ENCODE results near the gene LRP1B.

LRP1B gene

DNA sequence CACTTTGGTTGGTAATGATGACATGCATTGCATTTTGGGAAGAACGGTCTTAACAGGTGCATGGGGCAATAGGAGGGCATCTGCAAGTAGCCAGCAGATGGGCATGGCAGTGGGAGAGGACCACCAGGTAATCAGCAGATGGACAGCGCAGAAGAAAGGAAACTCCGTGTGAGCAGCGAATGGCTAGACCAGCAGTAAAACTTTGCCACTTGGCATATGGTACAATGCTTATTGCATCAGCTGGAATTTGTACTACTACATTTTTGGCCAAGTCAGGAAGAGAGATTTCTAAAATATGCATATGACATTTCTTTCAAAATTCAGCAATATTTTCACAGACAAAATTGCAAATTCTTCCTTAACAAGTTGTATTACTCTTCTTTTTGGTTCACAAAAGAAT is 768.5 kb downstream of the LRP1B start:
- DNase-seq (ENCODE audit: low read depth in 3 of 3, low spot score in 1 of 3) = no peak

- no peak for DNase-seq (ENCODE audit: low read depth in 3 of 3, low spot score in 1 of 3)
These were observed 782.3 kb downstream of the LRP1B start for GRCh38 chr2:141348481-141348880.

GRCh38 chr2:141341444-141341843 is 789.4 kb downstream of the LRP1B start:
- no peak for DNase-seq (ENCODE audit: low read depth in 3 of 3, low spot score in 1 of 3)

DNA sequence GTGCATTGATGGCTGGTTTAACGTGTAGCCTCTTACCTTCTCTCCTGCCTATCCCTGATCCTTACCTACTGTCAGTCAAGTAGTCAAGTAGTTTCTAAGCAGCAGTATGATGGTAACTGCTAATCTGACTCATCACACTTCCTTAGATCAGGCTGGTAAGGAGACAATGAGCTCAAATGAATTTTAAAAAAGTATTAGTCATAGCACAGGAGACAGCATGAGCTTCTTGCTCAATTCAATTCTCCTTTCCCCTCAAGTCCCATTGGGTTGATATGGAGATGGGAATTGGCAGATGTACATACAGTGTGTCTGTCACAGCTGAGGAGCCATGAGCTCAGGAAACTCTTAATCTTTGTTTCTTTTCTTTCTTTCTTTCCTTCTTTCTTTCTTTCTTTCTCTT is 799.7 kb downstream of the LRP1B start:
- no peak for DNase-seq (ENCODE audit: low read depth in 3 of 3, low spot score in 1 of 3)

- no peak for DNase-seq (ENCODE audit: low read depth in 3 of 3, low spot score in 1 of 3)
These were observed 800.9 kb downstream of the LRP1B start for GRCh38 chr2:141329964-141330363.

GRCh38 chr2:141323571-141323970 is 807.2 kb downstream of the LRP1B start:
- DNase-seq (ENCODE audit: low read depth in 3 of 3, low spot score in 1 of 3) = no peak

DNA sequence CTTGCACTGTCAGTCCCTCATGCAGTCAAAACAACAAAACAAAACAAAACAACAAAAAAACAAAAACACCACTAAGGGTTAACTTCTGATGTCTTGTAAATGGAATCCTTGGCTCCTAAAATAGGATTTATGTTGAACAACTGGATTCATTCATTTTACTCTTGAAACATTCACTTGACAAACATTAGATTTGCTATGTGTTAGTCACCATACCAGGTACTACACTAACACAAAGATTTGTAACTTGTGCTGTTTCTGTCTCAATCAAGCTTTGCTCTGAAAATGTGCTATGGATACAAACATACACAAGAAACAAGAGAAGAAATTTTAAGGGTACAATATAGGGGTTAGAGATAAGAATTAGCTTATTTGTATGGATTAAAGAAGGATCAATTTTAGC is 812.8 kb downstream of the LRP1B start:
- DNase-seq (ENCODE audit: low read depth in 3 of 3, low spot score in 1 of 3) = no peak

- DNase-seq (ENCODE audit: low read depth in 3 of 3, low spot score in 1 of 3) = no peak
These were observed 814.2 kb downstream of the LRP1B start for GRCh38 chr2:141316606-141317005.

- no peak for DNase-seq (ENCODE audit: low read depth in 3 of 3, low spot score in 1 of 3)
These were observed 814.7 kb downstream of the LRP1B start for GRCh38 chr2:141316103-141316502.

GRCh38 chr2:141313972-141314371 is 816.8 kb downstream of the LRP1B start:
- DNase-seq (ENCODE audit: low read depth in 3 of 3, low spot score in 1 of 3) = no peak

GRCh38 chr2:141311430-141311829 is 819.4 kb downstream of the LRP1B start:
- no peak for DNase-seq (ENCODE audit: low read depth in 3 of 3, low spot score in 1 of 3)

DNA sequence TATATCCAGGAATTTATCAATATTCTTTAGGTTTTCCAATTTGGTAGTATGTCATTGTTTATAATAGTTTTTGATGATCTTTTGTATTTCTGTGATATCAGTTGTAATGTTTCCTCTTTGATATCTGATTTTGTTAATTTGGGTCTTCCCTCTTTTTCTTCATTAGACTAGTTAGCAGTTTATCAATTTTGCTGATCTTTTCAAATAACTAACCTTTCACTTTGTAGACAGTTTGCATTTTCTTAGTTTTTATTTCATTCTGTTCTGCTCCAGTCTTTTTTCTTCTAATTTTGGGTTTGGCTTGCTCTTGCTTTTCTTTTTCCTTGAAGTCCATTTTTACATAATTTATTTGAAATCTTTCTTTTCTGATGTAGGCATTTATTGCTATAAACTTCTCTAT is 824.4 kb downstream of the LRP1B start:
- no peak for DNase-seq (ENCODE audit: low read depth in 3 of 3, low spot score in 1 of 3)

GRCh38 chr2:141301551-141301950 is 829.3 kb downstream of the LRP1B start:
- no peak for DNase-seq (ENCODE audit: low read depth in 3 of 3, low spot score in 1 of 3)

DNA sequence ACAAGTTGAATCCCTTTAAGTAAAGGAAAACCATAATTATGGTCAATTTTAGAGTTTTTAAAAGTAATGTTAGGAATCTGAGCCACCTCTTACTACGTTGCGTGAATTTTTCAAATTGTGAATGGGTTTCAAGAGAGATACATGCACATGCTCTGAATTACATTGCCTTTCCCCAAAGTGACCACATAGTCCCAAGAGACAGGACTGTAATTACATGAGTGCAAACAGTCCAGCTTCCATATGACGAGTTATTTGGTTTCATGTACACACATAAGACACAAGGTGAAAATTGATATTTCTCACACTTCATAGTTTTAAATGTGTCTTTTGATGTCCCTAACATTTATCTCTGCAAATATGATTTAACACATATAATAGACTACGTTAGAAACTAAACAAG is 850.8 kb downstream of the LRP1B start:
- no peak for DNase-seq (ENCODE audit: low read depth in 3 of 3, low spot score in 1 of 3)

- DNase-seq (ENCODE audit: low read depth in 3 of 3, low spot score in 1 of 3) = no peak
These were observed 859.5 kb downstream of the LRP1B start for GRCh38 chr2:141271346-141271745.

- DNase-seq (ENCODE audit: low read depth in 3 of 3, low spot score in 1 of 3) = no peak
These were observed 866.0 kb downstream of the LRP1B start for GRCh38 chr2:141264848-141265247.

DNA sequence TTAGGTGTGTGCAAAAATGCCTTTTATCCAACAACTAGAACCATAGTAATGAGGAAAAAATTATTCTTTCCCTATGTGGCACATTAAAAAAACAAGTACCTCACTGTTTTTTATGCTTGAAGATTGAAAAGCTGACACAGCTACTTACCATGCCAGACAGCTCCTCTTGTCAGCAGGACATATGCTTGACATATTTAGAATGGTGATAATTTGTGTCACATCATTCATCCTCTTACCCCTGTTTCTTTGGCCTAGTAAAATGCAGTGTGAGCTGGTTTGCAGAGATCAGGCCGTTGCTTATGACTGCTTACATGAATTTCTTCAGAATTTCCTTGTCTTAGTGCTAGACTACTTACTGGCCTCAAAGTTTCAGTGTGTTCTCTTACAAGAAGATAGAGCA is 869.9 kb downstream of the LRP1B start:
- DNase-seq (ENCODE audit: low read depth in 3 of 3, low spot score in 1 of 3) = no peak

DNA sequence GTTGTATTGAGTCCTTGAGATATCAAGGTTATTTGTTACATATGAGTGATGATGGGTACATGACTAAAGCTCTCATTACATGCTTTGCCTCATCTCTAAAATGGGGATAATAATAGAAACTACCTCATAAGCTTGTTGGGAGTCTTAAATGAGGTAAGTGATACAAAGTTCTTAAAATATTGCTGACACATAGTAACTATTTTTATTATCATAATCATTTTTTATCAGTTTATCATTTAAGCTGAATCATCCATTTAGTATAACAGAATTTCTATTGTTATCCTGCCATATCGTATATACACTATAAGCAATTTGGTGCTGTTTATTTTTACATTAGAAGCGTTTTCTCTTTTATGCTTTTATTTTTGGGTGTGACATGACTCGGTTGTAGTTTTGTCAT is 871.1 kb downstream of the LRP1B start:
- DNase-seq (ENCODE audit: low read depth in 3 of 3, low spot score in 1 of 3) = no peak

- no peak for DNase-seq (ENCODE audit: low read depth in 3 of 3, low spot score in 1 of 3)
These were observed 888.8 kb downstream of the LRP1B start for GRCh38 chr2:141242008-141242407.

DNA sequence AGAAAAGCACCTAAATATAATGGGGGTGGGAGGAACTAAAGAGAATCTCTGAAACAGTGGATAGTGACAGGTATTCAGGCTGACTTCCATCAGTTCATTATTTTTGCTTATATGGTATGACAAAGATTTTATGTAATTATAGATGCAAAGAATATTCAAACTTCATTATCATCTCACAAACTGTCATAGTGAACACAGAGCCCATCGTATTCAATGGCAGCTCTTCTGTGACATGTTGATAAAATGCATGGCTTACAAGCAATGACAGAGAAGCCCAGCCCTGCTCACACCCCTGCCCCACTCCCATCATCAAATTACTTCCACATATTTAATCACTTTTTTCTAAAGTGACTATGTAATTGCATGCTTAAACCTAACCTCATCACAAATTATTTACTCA is 904.3 kb downstream of the LRP1B start:
- no peak for DNase-seq (ENCODE audit: low read depth in 3 of 3, low spot score in 1 of 3)

GRCh38 chr2:141207036-141207385 is 923.8 kb downstream of the LRP1B start:
- no peak for DNase-seq (ENCODE audit: low read depth in 3 of 3, low spot score in 1 of 3)

DNA sequence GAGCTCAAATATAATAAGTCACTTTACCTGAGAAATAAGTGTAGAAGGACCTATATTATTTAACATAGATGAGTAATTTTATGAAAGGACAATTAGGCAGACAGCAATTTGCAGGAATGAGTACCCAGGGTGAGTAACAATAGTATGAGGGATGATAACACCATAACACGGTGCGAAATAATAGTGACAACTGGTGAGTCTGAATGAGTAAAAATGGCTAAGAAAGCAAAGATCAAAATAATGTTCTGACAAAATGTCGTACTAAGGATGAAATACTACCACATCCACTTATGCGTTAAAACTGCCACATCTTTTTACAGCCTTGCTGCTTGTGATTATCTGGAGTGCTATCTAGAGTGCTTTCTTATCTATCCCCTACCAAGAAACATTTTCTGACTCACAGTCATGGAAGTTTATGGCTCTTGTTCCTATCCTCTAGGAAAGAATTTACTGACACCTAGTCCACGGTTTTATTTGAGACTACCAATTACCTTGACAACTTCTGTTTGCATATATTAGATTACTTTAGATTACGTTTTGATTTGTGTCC is 929.7 kb downstream of the LRP1B start:
- no peak for DNase-seq (ENCODE audit: low read depth in 3 of 3, low spot score in 1 of 3)

GRCh38 chr2:141200191-141200590 is 930.6 kb downstream of the LRP1B start:
- DNase-seq (ENCODE audit: low read depth in 3 of 3, low spot score in 1 of 3) = no peak

DNA sequence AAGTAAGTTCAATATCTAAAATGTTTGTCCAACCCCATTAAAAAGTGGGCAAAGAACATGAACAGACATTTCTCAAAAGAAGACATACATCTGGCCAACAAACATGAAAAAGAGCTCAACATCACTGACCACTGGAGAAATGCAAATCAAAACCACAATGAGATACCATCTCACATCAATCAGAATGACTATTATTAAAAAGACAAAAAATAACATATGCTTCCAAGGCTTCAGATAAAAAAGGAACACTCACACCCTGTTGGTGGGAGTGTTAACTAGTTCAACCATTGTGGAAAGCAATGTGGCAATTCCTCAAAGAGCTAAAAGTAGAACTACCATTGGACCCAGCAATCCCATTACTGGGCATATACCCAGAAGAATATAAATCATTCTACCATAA is 931.1 kb downstream of the LRP1B start:
- no peak for DNase-seq (ENCODE audit: low read depth in 3 of 3, low spot score in 1 of 3)

Data from stimulated activated CD4-positive, alpha-beta T cell treated with anti-CD3 and anti-CD28 coated beads, TNF-alpha, amount 100 ng/mL, for 1 hour (primary cell).